Neural cell (in vitro differentiated cells): ENCODE measurements around the gene STIL.

Experiments
- CTCF ChIP-seq: fragments of 450-650 bp; IDR thresholded peaks from 2 replicates; pipeline ENCODE4 v1.5.1; 2014; ENCODE audit warnings: antibody characterized with exemption, mild to moderate bottlenecking, moderate library complexity; ENCODE audit not compliant: poor library complexity, severe bottlenecking
- EP300 ChIP-seq: fragments of 450-650 bp; conservative IDR thresholded peaks from 2 replicates; pipeline ENCODE4 v1.6.1; 2014; ENCODE audit warnings: antibody characterized with exemption, mild to moderate bottlenecking, moderate library complexity; ENCODE audit not compliant: poor library complexity, severe bottlenecking
- POLR2AphosphoS5 ChIP-seq: IDR thresholded peaks from 2 replicates; pipeline ENCODE4 v1.6.1; 2012
- RAD21 ChIP-seq: fragments of 450-650 bp; conservative IDR thresholded peaks from 2 replicates; pipeline ENCODE4 v1.6.1; 2014; ENCODE audit warnings: antibody characterized with exemption, mild to moderate bottlenecking, moderate library complexity
- TAF1 ChIP-seq: IDR thresholded peaks from 2 replicates; pipeline ENCODE4 v1.6.1; 2012; ENCODE audit warnings: low read depth

GRCh38 chr1:47295579-47295978 lies 18.4 kb downstream of the STIL start:
- TF ChIP-seq CTCF = no peak
- TF ChIP-seq RAD21 = no peak
- TF ChIP-seq POLR2AphosphoS5 = no peak
- TF ChIP-seq EP300 = no peak
- TF ChIP-seq TAF1 = no peak
